Stimulated activated CD4-positive, alpha-beta T cell treated with anti-CD3 and anti-CD28 coated beads, TNF-alpha, amount 100 ng/mL, for 48 hours (primary cell): ENCODE measurements around the gene COA7.
"Not testable (repeated sequence)": the region's sequence is repeated elsewhere in the genome, so short reads cannot be mapped to it uniquely, and the experiment has no call there.

Experiments
- DNase-seq, 3 donors: peaks; one replicate each; pipeline ENCODE4 v3.0.0-alpha.2; 2020; ENCODE audit warnings: low read depth in 3 of 3

COA7 gene

DNA sequence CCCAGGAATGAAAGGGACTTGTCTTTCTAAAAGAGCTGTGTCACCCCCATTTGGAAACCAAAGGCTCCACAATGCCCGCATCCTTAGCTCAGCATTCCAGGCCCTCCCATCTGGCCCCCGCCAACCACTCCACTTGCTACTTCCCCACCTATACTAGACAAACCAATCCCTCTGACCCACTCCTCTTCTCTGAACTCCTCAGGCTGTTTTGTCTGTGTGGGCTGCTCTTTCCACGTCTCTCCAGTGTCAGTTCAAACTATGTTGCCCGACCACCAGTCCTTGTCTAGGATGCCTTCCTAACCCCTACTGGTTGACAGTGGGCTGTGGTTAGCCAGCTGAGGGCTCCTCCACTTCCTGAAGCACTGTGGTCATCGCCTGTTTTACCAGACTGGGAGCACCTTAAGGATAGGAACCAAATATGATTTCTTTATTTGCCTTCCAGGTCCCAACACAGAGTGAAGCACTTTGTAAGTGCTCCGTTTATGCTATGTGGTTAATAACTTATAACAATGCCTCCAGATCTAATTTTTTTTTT, 8.1 kb upstream of the COA7 start:
- DNase-seq: no peak

GRCh38 chr1:52702886-52703787, 5.0 kb upstream of the COA7 start:
- DNase-seq: peak; percentile 56 to 77 (median 72)

GRCh38 chr1:52695627-52696026, 2.5 kb downstream of the COA7 start:
- no peak for DNase-seq

- DNase-seq: no peak
These were observed 4.3 kb downstream of the COA7 start for GRCh38 chr1:52693843-52694242.

GRCh38 chr1:52693351-52693750, 4.8 kb downstream of the COA7 start:
- DNase-seq: not testable (repeated sequence)

DNA sequence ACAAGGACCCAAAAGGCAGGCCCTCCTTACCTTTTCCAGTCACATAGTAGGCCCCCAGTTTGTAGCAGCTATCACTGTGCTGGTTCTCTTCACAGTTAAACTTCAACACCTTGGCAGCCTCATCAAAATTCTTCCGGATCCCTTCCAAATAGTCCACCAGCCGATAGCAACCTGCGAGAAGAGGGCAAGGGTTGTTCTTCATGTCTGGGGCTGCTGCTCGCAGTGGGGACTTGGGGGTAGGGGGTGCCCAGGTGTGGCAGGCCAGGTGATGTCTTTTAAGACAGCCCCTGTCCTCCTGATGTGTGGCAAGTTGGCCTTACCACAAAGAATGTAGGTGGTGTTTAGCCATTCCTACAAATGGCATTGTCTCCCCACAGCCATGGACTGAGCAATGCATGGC, 5.5 kb downstream of the COA7 start:
- no peak for DNase-seq

- DNase-seq: no peak
These were observed 6.3 kb downstream of the COA7 start for GRCh38 chr1:52691821-52692220.

- DNase-seq: no peak
These were observed 11.3 kb downstream of the COA7 start for GRCh38 chr1:52686830-52687229.

GRCh38 chr1:52686261-52686751, 11.8 kb downstream of the COA7 start:
- DNase-seq: peak; percentile 49 to 61 (median 58)

DNA sequence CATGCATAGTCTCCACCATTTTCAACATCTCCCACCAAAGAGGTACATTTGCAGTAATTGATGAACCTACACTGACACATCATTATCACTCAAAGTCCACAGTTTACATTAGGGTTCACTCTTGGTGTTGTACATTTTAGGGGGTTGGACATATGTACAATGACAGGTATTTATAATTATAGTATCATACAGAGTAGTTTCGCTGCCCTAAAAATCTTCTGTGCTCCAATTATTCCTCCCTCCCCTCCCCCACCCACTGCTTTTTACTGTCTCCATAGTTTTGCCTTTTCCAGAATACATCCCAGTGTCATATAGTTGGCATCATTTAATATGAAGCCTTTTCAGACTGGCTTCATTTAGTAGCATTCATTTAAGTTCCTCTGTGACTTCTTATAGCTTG, 13.6 kb downstream of the COA7 start:
- no peak for DNase-seq

- DNase-seq: no peak
These were observed 14.7 kb downstream of the COA7 start for GRCh38 chr1:52683367-52683940.

- DNase-seq: no peak
These were observed 17.0 kb downstream of the COA7 start for GRCh38 chr1:52681136-52681535.

GRCh38 chr1:52680353-52680752, 17.8 kb downstream of the COA7 start:
- no peak for DNase-seq

DNA sequence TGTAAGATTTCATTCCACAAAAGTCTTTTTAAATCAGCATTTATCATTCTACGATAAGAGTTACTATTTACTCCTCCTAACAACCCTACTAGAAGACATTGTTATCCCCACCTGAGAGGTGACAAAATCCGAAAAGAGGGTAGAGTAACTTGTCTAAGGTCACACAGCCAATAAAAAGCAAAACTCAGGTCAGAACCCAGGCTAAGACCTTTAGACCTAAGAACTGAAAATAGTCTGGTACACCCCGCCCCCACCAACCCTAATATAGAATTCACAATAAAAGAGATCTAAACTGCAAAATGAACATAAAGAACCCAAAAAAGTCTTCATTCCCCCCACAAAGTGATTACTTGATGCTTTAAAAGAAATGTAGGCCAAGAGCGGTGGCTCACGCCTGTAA, 18.6 kb downstream of the COA7 start:
- DNase-seq: no peak

- no peak for DNase-seq
These were observed 19.1 kb downstream of the COA7 start for GRCh38 chr1:52679048-52679447.

- no peak for DNase-seq
These were observed 20.9 kb downstream of the COA7 start for GRCh38 chr1:52677076-52677806.

DNA sequence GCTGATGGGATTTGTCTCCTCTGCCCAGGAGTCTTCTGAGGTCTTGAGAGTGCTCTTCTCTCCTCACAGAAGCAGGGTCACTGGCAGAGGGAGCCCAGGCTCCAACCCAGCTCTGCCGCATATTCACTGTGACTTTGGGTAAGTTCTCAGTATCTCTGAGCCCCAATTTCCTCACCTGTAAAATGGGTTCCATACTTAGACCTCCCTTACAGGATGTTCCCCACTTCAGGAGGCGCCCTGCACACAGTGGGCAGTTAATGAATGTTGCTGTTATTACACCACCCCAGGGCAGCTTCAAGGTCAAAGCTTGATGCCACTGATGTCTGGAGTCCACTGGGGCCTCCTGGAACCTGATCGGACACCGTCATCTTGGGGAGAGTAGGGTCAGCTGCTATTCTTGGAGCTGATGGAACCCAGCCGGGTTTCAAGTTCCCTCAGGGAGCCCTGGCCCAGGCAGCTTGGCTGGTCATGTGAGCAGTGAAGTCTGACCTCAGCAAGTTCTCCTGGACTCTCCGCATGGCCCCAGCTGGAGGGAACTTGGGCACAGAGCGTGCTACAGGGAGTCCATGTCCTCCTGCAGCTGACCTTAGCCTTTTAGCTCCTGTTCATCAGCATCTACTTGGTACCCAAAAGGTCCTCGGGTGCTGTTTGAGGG, 21.8 kb downstream of the COA7 start:
- DNase-seq: no peak

DNA sequence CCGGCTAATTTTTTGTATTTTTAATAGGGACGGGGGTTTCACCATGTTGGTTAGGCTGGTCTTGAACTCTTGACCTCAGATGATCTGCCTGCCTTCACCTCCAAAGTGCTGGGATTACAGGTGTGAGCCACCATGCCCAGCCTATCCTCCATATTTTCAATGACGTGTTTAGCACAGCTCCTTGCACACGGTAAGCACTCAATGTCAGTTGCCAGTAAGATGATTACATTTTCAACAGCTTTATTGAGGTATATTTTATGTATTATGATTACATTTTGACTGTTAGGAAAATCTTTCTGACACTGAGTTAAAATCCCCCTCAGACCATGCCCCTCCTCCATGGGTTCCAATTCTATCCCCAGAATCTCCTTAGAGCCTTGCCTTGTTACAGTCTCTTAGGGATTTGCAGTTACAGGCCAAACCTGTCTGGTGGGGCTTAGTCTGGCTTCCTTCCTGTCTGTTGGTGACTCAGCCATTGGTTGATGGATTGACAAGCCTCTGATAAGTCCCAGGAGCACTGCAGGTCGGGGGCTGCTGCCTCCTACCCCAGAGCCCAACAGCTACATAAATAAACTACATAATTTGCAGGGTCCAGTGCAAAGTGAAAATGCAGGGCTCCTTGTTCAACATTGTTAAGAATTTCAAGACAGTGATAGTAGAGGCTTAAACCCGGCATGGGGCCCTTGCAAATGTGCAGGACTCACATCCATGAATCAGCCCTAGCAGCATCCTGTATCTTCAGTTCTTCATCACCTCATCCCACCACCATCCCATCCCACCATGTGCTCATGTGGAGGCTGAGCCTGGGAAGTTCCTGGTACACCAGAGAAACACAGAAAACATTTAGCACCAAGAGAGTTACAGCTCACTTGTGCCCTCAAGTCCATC, 23.4 kb downstream of the COA7 start:
- no peak for DNase-seq

DNA sequence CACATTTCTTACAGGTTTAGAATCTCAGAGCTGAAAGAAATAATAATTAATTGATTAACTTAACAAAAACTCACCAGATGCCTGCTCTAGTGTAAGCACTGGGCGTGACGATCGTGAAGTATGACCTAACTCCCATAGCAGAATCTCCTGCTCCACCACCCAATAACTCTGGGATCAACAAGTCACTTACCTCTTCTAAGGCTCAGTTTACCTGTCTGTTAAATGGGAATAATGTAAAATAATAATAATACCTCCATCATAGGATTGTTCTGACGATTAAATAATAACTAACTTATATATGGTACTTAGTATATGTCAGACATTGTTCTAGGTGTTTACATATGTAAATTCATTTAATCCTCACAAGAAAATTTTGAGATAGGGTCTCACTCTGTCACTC, 24.6 kb downstream of the COA7 start:
- DNase-seq: no peak

- no peak for DNase-seq
These were observed 25.2 kb downstream of the COA7 start for GRCh38 chr1:52672946-52673345.

DNA sequence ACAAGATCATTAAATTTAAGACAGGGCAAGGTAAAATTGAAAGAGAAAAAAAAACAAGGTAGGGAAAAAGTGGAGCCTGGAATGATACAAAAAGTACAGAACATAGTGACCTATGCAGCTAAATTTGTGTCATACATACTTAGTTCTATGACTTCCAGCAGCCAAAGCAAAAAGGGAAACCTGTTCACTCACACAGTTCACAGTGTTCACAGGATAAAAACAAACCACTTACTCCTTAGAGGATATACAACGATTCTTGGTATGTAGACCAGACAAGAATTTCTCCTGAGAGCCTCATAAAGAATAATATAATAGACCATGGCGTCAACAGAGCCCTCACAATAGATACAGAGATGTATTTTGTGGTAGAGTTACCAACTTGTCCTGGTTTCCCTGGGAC, 27.5 kb downstream of the COA7 start:
- DNase-seq: no peak
